ENCODE results near the gene SNCG. TPM values are rescaled to one million over a fixed set of nuclear protein-coding genes. Genes with fewer than 3 reads are reported as not detected.

SNCG gene
- total and polyA plus RNA-seq, 2 donors from 2014 or later, result 41.3 to 92.8 TPM

DNA sequence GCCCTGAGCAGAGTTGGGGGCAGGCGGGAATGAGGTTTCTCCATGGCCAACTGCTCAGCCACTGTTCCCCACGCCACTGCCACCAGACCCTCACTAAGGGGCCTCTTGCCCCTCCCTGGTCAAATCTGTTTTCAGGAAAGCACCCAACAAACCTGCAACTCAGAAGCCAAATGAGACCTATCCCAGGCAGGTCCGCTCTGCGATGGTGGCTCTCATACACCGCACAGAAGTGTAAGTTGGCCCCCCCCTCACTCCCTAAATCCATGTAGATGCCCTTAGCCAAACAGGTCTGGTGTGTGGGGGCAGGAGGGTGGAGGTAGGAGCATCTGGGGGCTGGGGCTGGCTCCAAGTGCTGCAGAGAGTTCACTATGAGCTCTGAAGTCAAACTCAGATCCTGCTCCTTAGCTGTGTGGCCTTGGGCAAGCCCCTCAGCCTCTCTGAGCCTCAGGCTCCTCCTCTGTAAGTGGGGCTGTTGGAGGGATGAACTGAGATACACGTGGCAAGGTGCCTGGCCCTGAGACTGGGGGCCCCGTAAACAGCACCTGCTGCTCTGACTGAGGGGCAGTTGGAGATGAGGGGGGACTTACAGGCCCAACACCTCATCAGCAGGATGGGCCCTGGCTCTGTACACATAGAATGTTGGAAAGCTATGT, 2.1 kb upstream of the SNCG start:
- FAIRE-seq (no peak), DNase-seq (peak in 2 of 5 donors; percentile 39 to 47)
- peak overlapping the region; percentile 54 to 87 for H3K27ac ChIP-seq (ENCODE audit: low read depth in 2 of 2, low read length in 2 of 2)
- H3K9me3 ChIP-seq (ENCODE audit: control insufficient read depth in 2 of 3, insufficient read depth in 1 of 3, low read length in 3 of 3), result peaks cover 0 to 2% (median 0%) of the 10 kb centered on the region in 3 donors
- H3K9ac ChIP-seq (ENCODE audit: low read length in 3 of 3), result peak overlapping the region in 2 of 3 donors; percentile 4 to 5
- no peaks in the 10 kb centered on the region for H3K27me3 ChIP-seq (ENCODE audit: control insufficient read depth, insufficient read depth, low read length)
- intact Hi-C loops (cut with DNase I), result no loop called here
- TF ChIP-seq, protein P1, sequence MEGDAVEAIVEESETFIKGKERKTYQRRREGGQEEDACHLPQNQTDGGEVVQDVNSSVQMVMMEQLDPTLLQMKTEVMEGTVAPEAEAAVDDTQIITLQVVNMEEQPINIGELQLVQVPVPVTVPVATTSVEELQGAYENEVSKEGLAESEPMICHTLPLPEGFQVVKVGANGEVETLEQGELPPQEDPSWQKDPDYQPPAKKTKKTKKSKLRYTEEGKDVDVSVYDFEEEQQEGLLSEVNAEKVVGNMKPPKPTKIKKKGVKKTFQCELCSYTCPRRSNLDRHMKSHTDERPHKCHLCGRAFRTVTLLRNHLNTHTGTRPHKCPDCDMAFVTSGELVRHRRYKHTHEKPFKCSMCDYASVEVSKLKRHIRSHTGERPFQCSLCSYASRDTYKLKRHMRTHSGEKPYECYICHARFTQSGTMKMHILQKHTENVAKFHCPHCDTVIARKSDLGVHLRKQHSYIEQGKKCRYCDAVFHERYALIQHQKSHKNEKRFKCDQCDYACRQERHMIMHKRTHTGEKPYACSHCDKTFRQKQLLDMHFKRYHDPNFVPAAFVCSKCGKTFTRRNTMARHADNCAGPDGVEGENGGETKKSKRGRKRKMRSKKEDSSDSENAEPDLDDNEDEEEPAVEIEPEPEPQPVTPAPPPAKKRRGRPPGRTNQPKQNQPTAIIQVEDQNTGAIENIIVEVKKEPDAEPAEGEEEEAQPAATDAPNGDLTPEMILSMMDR (IDR thresholded peaks at IDR 0.05; ENCODE audit: borderline replicate concordance, extremely low read depth, insufficient read depth), result no peak
- peaks cover 0 to 43% (median 13%) of the 10 kb centered on the region in 3 donors for H3K4me1 ChIP-seq (ENCODE audit: control insufficient read depth in 2 of 3, insufficient read depth in 2 of 3, low read depth in 1 of 3, low read length in 3 of 3)
- H3K36me3 ChIP-seq (ENCODE audit: control insufficient read depth in 2 of 3, insufficient read depth in 3 of 3, low read length in 3 of 3), result no peaks in the 10 kb centered on the region
- peak overlapping the region in 2 of 3 donors; percentile 44 to 54 for H3K4me3 ChIP-seq (ENCODE audit: low read length in 3 of 3)

DNA sequence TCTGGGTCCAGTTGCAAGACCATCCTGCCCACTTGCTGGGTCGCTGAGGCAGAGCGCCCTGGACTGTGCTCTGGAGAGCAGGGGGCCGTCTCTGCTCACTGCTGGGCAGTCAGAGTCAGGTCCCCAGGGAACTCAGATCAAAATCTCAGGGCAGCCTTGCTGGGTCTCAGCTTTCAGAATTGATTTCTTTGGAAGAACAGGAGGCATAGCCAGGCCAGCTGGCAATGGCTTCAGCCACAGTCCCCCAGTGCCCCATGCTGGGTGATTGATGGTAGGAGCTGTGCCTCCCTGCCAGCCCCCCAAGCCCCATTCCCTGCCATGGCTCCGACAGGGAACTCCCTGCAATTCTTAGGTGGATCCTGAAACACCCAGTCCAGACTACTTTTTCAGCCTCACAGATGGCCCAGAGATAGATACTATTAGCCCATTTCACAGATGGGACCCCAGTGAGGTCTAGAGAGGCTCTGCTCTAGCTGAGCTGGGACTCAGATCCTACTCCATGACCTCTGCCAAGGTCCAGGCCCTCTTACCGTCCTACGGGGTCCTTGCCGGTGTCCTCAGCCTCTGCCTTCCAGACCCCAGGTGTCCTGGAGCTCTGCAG, 1.5 kb upstream of the SNCG start:
- peak overlapping the region; percentile 54 to 87 for H3K27ac ChIP-seq (ENCODE audit: low read depth in 2 of 2, low read length in 2 of 2)
- peak in 2 of 5 donors; percentile 27 to 36 for DNase-seq
- FAIRE-seq, result no peak
- peaks cover 0 to 2% (median 0%) of the 10 kb centered on the region in 3 donors for H3K9me3 ChIP-seq (ENCODE audit: control insufficient read depth in 2 of 3, insufficient read depth in 1 of 3, low read length in 3 of 3)
- TF ChIP-seq, protein P1 (IDR thresholded peaks at IDR 0.05; ENCODE audit: borderline replicate concordance, extremely low read depth, insufficient read depth), result no peak
- peak overlapping the region in 2 of 3 donors; percentile 44 to 54 for H3K4me3 ChIP-seq (ENCODE audit: low read length in 3 of 3)
- H3K9ac ChIP-seq (ENCODE audit: low read length in 3 of 3), result peak overlapping the region in 2 of 3 donors; percentile 4 to 5
- H3K27me3 ChIP-seq (ENCODE audit: control insufficient read depth, insufficient read depth, low read length), result no peaks in the 10 kb centered on the region
- peaks cover 0 to 43% (median 13%) of the 10 kb centered on the region in 3 donors for H3K4me1 ChIP-seq (ENCODE audit: control insufficient read depth in 2 of 3, insufficient read depth in 2 of 3, low read depth in 1 of 3, low read length in 3 of 3)
- no peaks in the 10 kb centered on the region for H3K36me3 ChIP-seq (ENCODE audit: control insufficient read depth in 2 of 3, insufficient read depth in 3 of 3, low read length in 3 of 3)
- intact Hi-C loops (cut with DNase I), result no loop called here

DNA sequence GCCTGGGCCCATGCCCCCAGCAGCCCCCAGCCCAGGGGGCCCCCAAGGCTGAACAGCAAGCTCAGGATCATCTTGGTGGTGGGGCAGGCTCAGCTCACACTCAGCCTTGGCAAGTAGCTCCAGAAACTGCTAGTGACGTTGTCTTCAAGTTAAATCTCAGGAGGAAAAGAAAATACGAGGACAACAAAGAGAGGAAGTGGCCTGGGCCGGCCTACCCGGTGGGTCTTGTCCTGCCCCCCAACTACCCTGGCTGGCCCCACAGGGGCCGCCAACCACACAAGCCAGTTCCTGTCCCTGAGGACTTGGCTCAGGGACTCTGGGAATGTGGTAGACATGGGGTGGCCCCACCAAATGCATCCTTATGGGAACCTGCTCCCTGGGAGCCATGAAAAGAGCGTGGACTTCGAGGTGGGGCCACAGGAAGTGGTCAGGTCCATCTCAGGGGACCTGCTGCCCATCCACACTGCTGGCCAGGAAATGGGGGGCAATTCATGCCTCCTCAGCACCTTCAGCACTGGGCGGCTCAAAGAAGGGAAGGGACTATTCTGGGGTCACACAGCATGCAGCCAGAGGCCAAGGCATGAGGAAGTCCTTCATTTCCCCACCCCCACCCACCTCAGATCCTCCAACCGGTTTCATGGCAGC, 806 bp upstream of the SNCG start, which contains the start of gene MMRN2:
TSS of gene MMRN2 (minus strand) at position 145 of the 645 bp plus-strand sequence. CDS start at position 71, 74 bp downstream.
- TF ChIP-seq, protein P1 (IDR thresholded peaks at IDR 0.05; ENCODE audit: borderline replicate concordance, extremely low read depth, insufficient read depth), result no peak
- Histone ChIP-seq H3K9me3 (ENCODE audit: control insufficient read depth in 2 of 3, insufficient read depth in 1 of 3, low read length in 3 of 3) (no peaks in the 10 kb centered on the region), H3K4me1 (ENCODE audit: control insufficient read depth in 2 of 3, insufficient read depth in 2 of 3, low read depth in 1 of 3, low read length in 3 of 3) (peaks cover 0 to 43% (median 13%) of the 10 kb centered on the region in 3 donors), H3K36me3 (ENCODE audit: control insufficient read depth in 2 of 3, insufficient read depth in 3 of 3, low read length in 3 of 3) (no peaks in the 10 kb centered on the region), H3K9ac (ENCODE audit: low read length in 3 of 3) (peak within 1 kb of the TSS in 2 of 3 donors; percentile 4 to 5), H3K27ac (ENCODE audit: low read depth in 2 of 2, low read length in 2 of 2) (peak within 1 kb of the TSS; percentile 65 to 87), H3K4me3 (ENCODE audit: low read length in 3 of 3) (peak within 1 kb of the TSS in 2 of 3 donors; percentile 44 to 54), H3K27me3 (ENCODE audit: control insufficient read depth, insufficient read depth, low read length) (no peaks in the 10 kb centered on the region)
- intact Hi-C loops (cut with DNase I), result no loop called here
- DNase-seq, result peak in 3 of 5 donors; percentile 42 to 77 (median 49)
- FAIRE-seq, result no peak
